Midbrain (tissue), 1 donor: ENCODE measurements around the gene LRRC45.

Experiments used
- DNase-seq: peaks from one replicate; lab custom pipeline; 2025; lab: John Stamatoyannopoulos, UW

Gene LRRC45

GRCh38 chr17:82007228-82007494, 15.9 kb upstream of the LRRC45 start:
- no peak for DNase-seq

GRCh38 chr17:82007495-82008257, 15.4 kb upstream of the LRRC45 start:
- no peak for DNase-seq

GRCh38 chr17:82008258-82008940, 14.7 kb upstream of the LRRC45 start:
- DNase-seq, result no peak

- no peak for DNase-seq
Observed at GRCh38 chr17:82008941-82009405, 14.1 kb upstream of the LRRC45 start.

GRCh38 chr17:82009413-82009812, 13.7 kb upstream of the LRRC45 start:
- DNase-seq, result no peak

- no peak for DNase-seq
Observed at GRCh38 chr17:82010575-82011525, 12.3 kb upstream of the LRRC45 start.

- DNase-seq, result no peak
Observed at GRCh38 chr17:82011617-82012187, 11.4 kb upstream of the LRRC45 start.

- DNase-seq, result no peak
Observed at GRCh38 chr17:82012261-82012639, 10.9 kb upstream of the LRRC45 start.

- no peak for DNase-seq
Observed at GRCh38 chr17:82012640-82013295, 10.3 kb upstream of the LRRC45 start.

GRCh38 chr17:82013341-82013740, 9.8 kb upstream of the LRRC45 start:
- DNase-seq, result no peak

GRCh38 chr17:82013772-82014321, 9.3 kb upstream of the LRRC45 start:
- no peak for DNase-seq

GRCh38 chr17:82014432-82014831, 8.7 kb upstream of the LRRC45 start:
- DNase-seq, result no peak

GRCh38 chr17:82014971-82015310, 8.2 kb upstream of the LRRC45 start:
- no peak for DNase-seq

- DNase-seq, result no peak
Observed at GRCh38 chr17:82015311-82015971, 7.7 kb upstream of the LRRC45 start.

GRCh38 chr17:82016061-82016874, 6.8 kb upstream of the LRRC45 start:
- no peak for DNase-seq

GRCh38 chr17:82016875-82017459, 6.1 kb upstream of the LRRC45 start:
- DNase-seq, result no peak

GRCh38 chr17:82017612-82018151, 5.4 kb upstream of the LRRC45 start:
- DNase-seq, result no peak

GRCh38 chr17:82018152-82018988, 4.7 kb upstream of the LRRC45 start:
- DNase-seq, result no peak
